ENCODE measurements around the gene PDP2. TPM values are rescaled to one million over a fixed set of nuclear protein-coding genes. Genes with fewer than 3 reads are reported as not detected.

Gene PDP2
- total RNA-seq, 2 experiments from 2014 or later, result 13.8 to 29.2 TPM

DNA sequence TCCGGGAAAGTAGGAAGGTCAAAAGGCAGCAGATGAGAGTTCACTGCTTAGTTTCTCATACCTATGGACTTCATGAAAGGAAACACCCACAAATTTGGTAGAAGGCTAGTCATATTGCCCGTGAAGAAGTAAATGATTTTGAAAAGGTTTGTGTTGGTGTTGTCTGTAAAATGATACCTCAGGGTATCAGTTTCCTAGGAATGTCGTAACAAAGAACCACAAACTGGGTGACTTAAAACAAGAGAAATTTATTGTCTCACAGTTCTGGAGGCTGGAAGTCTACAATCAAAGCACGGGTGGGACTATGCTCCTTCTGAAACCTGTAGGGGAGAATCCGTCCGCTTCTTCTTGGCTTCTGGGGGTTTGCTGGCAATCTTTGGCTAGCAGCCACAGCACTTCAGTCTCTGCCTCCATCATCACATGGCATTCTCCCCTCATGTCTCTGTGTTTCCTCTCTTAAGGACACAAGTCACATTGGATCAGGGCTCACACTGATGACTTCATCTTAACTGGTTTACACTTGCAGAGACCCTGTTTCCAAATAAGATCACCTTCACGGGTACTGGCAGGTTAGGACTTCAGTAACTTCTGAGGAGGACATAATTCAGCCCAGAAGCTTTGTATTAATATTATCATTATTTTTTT is 47.5 kb upstream of the PDP2 start:
- Histone ChIP-seq H3K4me1 (ENCODE audit: insufficient read depth, low read length, poor library complexity, severe bottlenecking) (peaks cover 22% of the 10 kb centered on the region), H3K9me2 (ENCODE audit: insufficient read depth, low read length) (no peaks in the 10 kb centered on the region), H3K79me2 (ENCODE audit: insufficient read depth, low read depth, low read length) (peaks cover 25% of the 10 kb centered on the region), H3K4me2 (ENCODE audit: low read length) (no peak overlapping the region), H3K36me3 (ENCODE audit: insufficient read depth, low read length) (peaks cover 13% of the 10 kb centered on the region), H3K27ac (ENCODE audit: low read depth, low read length, poor library complexity, severe bottlenecking) (no peak overlapping the region), H3K9me3 (ENCODE audit: low read length) (no peaks in the 10 kb centered on the region), H4K20me1 (ENCODE audit: insufficient read depth, low read length) (no peaks in the 10 kb centered on the region), H2AFZ (ENCODE audit: low read length) (no peak overlapping the region), H3K4me3 (ENCODE audit: low read depth, low read length, poor library complexity, severe bottlenecking) (no peak overlapping the region)
- intact Hi-C loops (cut with micrococcal nuclease; ENCODE audit: unreplicated experiment), result no loop called here
- ChIA-PET CTCF (ENCODE audit: unreplicated experiment) (no interaction called here), POLR2A (interaction anchor here (0.6 to 1.1 kb wide), 2 partner anchors 11 to 42 kb away, joined by 3 read pairs; no protein-coding TSS in a partner anchor)
- BruUV-seq (replicated peaks), result no TSS peak
- TF ChIP-seq, protein P1, sequence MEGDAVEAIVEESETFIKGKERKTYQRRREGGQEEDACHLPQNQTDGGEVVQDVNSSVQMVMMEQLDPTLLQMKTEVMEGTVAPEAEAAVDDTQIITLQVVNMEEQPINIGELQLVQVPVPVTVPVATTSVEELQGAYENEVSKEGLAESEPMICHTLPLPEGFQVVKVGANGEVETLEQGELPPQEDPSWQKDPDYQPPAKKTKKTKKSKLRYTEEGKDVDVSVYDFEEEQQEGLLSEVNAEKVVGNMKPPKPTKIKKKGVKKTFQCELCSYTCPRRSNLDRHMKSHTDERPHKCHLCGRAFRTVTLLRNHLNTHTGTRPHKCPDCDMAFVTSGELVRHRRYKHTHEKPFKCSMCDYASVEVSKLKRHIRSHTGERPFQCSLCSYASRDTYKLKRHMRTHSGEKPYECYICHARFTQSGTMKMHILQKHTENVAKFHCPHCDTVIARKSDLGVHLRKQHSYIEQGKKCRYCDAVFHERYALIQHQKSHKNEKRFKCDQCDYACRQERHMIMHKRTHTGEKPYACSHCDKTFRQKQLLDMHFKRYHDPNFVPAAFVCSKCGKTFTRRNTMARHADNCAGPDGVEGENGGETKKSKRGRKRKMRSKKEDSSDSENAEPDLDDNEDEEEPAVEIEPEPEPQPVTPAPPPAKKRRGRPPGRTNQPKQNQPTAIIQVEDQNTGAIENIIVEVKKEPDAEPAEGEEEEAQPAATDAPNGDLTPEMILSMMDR (conservative IDR thresholded peaks at IDR 0.05; ENCODE audit: low read length), result no peak
- TF ChIP-seq EZH2phosphoT487 (IDR thresholded peaks at IDR 0.05; ENCODE audit: borderline replicate concordance, low read depth, low read length), result no peak
- DNase-seq (ENCODE audit: low spot score), result no peak

- Histone ChIP-seq H3K27ac (ENCODE audit: low read depth, low read length, poor library complexity, severe bottlenecking) (no peak overlapping the region), H3K9me3 (ENCODE audit: low read length) (no peaks in the 10 kb centered on the region), H3K4me3 (ENCODE audit: low read depth, low read length, poor library complexity, severe bottlenecking) (no peak overlapping the region), H4K20me1 (ENCODE audit: insufficient read depth, low read length) (no peaks in the 10 kb centered on the region), H3K4me2 (ENCODE audit: low read length) (no peak overlapping the region), H3K4me1 (ENCODE audit: insufficient read depth, low read length, poor library complexity, severe bottlenecking) (peaks cover 8% of the 10 kb centered on the region), H2AFZ (ENCODE audit: low read length) (no peak overlapping the region), H3K79me2 (ENCODE audit: insufficient read depth, low read depth, low read length) (peaks cover 7% of the 10 kb centered on the region), H3K9me2 (ENCODE audit: insufficient read depth, low read length) (no peaks in the 10 kb centered on the region), H3K36me3 (ENCODE audit: insufficient read depth, low read length) (no peaks in the 10 kb centered on the region)
- POLR2A ChIA-PET, result interaction anchor here (0.7 kb wide), 3 partner anchors 24 to 237 kb away, joined by 3 to 4 read pairs (median 3); no protein-coding TSS in a partner anchor
- CTCF ChIA-PET (ENCODE audit: unreplicated experiment), result no interaction called here
- no peak for DNase-seq (ENCODE audit: low spot score)
- no TSS peak for BruUV-seq (replicated peaks)
- TF ChIP-seq, protein P1 (conservative IDR thresholded peaks at IDR 0.05; ENCODE audit: low read length), result no peak
- no peak for TF ChIP-seq EZH2phosphoT487 (IDR thresholded peaks at IDR 0.05; ENCODE audit: borderline replicate concordance, low read depth, low read length)
- intact Hi-C loops (cut with micrococcal nuclease; ENCODE audit: unreplicated experiment), result no loop called here
These were observed 45.6 kb upstream of the PDP2 start for GRCh38 chr16:66834746-66835145.

GRCh38 chr16:66840883-66841282 is 39.4 kb upstream of the PDP2 start:
- Histone ChIP-seq H4K20me1 (ENCODE audit: insufficient read depth, low read length) (no peaks in the 10 kb centered on the region), H3K36me3 (ENCODE audit: insufficient read depth, low read length) (no peaks in the 10 kb centered on the region), H3K79me2 (ENCODE audit: insufficient read depth, low read depth, low read length) (no peaks in the 10 kb centered on the region), H3K27ac (ENCODE audit: low read depth, low read length, poor library complexity, severe bottlenecking) (no peak overlapping the region), H3K4me3 (ENCODE audit: low read depth, low read length, poor library complexity, severe bottlenecking) (no peak overlapping the region), H3K4me2 (ENCODE audit: low read length) (no peak overlapping the region), H3K4me1 (ENCODE audit: insufficient read depth, low read length, poor library complexity, severe bottlenecking) (peaks cover 7% of the 10 kb centered on the region), H2AFZ (ENCODE audit: low read length) (no peak overlapping the region), H3K9me3 (ENCODE audit: low read length) (no peaks in the 10 kb centered on the region), H3K9me2 (ENCODE audit: insufficient read depth, low read length) (no peaks in the 10 kb centered on the region)
- intact Hi-C loops (cut with micrococcal nuclease; ENCODE audit: unreplicated experiment), result no loop called here
- CTCF ChIA-PET (ENCODE audit: unreplicated experiment), result no interaction called here
- no peak for DNase-seq (ENCODE audit: low spot score)
- TF ChIP-seq, protein P1 (conservative IDR thresholded peaks at IDR 0.05; ENCODE audit: low read length), result no peak
- no peak for TF ChIP-seq EZH2phosphoT487 (IDR thresholded peaks at IDR 0.05; ENCODE audit: borderline replicate concordance, low read depth, low read length)
- no TSS peak for BruUV-seq (replicated peaks)
- POLR2A ChIA-PET, result no interaction called here

Measured in OCI-LY7 (cell line).